NCI-H1048 (cell line): Measurements from ENCODE around the gene POM121.
"Not testable (repeated sequence)": the region's sequence is repeated elsewhere in the genome, so short reads cannot be mapped to it uniquely, and the experiment has no call there.

Experiments
- DNase-seq: peaks from one replicate; lab custom pipeline; 2025; lab: John Stamatoyannopoulos, UW

POM121 gene

DNA sequence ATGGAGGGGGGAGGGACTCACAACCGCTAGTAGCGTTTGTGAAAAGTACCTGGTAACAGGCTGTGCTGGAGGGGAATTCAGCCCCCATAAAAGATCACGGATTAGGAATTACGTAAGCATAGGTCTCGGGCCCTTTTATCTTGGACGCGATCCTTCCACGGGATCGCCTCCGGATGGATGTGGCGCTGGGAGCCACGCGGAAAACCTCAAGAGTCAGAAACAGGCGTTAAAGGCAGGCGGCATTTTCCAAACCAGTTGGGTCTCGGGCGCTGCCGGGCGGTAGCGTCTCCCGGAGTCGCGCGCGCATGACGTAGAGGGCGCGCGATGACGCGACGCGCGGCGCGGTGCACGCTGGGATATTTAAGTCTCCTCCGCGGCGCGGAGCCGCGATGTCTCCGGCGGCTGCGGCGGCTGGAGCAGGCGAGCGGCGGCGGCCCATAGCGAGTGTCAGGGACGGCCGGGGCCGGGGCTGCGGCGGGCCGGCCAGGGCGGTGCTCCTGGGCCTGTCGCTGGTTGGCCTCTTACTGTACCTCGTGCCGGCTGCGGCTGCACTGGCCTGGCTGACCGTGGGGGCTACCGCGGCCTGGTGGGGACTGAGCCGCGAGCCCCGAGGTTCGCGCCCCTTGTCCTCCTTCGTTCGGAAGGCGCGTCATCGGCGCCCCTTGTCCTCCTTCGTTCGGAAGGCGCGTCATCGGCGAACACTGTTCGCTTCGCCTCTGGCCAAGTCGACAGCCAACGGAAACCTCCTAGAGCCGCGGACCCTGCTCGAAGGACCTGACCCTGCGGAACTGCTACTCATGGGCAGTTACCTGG lies at the start of gene POM121:
TSS of gene POM121 (plus strand) at position 363 of the 813 bp plus-strand sequence. CDS start at position 390, 27 bp downstream.
- peak; percentile 66 for DNase-seq

DNA sequence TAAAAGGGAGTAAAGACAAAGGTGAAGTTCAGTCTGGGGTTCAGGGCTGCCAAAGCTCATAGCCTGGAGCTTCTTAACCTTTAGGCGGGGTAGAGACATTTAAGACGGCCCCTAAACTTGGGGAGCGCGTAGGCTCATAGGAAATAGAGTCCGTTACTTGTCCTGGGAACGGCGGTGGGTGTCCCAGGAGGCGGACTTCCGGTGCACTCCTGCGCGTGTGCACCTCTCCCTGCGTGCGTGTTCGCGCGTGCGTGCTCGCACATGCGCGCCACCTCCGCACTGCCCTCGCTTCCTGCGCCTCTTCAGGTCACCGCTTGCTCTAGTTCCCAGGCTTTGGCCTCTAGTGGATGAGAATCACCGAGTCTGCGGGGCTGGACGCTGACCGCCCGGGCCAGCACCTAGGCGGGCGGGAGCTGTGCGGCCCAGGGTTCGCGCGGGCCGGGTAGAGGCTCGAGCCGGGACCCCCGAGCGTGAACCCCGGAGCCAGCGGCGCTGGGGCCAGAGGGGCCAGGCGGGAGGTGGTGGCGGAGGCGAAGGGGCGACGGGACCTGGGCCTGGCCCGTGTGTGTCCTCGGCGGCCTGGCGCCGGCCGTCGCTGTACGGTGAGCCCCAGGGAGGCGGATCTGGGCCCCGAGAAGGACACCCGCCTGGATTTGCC lies 45.7 kb upstream of the POM121 start:
- not testable (repeated sequence) for DNase-seq

DNA sequence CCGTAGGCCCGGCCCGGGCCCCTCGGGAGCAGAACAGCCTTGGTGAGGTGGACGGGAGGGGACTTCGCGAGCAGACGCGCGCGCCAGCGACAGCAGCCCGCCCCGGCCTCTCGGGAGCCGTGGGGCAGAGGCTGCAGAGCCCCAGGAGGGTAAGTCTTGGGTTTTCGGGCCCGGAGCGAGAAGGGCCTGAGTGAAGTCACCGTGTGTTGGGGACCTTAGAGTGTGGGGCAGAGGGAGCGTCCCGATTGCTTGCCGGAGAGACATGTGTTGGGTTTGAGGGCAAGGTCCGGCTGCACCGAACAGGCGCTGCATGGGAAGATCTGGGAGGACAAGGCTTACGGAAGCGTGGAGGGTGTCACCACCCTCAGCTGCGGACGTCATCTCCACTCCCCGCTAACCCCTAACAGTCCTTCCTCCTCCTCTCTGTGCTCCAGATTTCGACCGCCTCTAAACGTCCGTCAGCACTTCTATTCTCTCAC lies 45.1 kb upstream of the POM121 start:
- DNase-seq: not testable (repeated sequence)

DNA sequence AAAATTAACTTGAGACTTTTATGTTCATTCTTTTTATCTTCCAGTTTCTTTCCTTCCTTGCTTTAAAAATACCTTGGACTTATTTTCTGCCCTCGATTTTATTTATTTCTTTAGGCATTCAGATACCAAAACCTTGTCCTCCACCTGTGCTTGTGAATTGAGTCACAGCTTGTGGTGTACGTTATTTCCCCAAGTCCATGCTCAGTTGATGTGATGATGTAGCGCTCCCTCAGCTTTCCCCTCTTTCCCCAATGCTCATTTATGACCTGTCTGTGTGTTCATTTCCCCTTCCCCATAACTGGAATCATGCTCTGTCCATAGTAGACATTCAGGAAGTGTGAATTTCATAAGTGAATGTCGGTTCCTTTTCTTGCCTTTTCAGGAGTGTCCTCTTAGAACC lies 33.1 kb upstream of the POM121 start:
- DNase-seq: not testable (repeated sequence)

DNA sequence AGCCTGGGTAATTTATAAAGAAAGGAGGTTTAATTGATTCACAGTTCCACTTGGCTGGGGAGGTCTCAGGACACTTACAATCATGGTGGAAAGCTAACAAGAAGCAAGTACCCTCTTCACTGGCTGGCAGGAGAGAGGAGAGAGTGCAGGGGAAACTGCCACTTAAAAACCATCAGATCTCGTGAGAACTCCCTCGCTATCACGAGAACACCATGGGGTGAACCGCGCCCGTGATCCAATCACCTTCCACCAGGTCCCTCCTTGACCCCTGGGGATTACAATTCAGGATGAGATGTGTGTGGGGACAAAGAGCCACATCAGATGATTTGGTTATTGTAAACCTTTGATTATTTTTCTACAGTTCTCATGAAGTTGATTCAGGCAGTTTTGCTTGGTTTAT lies 20.2 kb upstream of the POM121 start:
- not testable (repeated sequence) for DNase-seq

DNA sequence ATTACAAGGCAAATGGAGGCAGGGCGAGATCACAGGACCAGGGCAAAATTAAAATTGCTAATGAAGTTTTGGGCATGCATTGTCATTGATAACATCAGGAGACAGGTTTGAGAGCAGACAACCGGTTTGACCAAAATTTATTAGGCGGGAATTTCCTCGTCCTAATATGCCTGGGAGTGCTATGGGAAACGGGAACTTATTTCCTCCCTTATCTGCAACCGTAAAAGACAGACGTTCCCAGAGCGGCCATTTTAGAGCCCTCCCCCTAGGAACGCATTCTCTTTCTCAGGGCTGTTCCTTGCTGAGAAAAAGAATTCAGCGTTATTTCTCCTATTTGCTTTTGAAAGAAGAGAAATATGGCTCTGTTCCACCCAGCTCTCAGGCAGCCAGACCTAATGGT lies 16.5 kb upstream of the POM121 start:
- not testable (repeated sequence) for DNase-seq

DNA sequence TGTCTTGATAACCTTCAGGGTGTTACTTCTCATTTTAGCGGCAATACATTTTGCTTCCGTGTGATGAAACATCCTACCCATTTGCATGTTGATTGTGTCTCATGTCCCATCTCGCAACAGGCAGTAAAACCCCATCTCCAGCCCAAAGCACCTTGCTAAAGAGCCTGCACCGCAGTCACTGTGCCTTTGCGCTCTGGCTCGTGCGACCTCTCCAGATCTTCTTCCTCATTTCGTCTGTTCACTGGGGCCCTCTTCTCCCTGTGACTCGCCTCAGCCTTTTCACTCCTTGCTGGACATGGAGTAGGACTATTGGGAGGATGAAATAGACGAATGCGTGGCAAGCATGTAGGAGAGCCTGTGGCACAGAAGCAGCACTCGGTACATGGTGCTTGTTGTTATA lies 13.5 kb upstream of the POM121 start:
- not testable (repeated sequence) for DNase-seq

DNA sequence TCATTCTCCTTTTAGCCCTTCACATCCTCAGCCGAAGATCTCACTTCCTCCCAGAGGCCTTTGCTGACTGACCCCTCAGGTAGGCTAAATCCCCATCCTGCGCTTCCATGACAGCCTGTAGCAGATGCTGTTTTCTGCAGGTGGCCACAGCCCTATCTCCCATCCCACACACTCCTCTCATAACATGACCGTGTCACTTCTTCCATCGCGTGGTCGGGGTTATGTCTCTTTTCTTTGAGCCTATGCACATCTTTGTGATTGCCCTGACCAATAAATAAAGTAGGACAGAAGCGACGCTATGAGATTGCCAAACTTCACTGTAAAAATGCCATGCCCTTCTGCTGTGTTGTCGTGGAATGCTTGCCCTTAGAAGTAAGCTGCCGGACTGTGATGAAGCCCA lies 11.1 kb upstream of the POM121 start:
- not testable (repeated sequence) for DNase-seq

DNA sequence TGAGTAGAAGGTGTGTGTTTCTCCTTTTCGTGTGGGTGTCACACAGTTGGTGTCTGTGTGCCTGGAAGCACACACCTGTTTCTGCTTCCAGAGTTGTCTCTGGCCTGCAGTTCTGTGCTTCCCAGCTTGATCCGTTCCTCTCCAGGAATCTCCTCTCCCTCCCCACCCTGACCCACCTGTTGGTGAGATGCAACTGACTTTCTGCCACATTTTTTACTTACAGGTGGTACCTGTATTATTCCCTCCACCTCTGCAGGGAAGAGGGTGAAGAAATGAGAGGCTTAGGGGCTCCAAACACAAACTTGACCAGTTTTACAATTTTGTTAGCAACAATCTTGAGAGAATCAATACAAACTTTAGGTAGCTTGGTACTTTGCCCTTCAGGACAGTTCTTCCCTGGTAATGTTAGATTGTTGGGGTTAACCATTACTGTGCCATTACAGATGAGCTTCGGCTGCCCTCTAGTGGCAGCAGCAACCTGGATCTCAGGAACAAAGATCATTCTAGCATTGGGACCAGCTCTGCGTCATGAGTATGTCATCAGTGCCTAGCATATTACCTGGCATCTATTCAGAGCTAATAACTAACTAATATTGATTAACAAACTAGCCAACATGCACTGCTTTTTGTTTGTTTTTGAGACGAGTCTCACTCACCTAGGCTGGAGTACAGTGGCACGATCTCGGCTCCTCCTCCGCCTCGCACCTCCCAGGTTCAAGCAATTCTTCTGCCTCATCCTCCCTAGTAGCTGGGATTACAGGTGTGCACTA lies 10.0 kb upstream of the POM121 start:
- DNase-seq: not testable (repeated sequence)

DNA sequence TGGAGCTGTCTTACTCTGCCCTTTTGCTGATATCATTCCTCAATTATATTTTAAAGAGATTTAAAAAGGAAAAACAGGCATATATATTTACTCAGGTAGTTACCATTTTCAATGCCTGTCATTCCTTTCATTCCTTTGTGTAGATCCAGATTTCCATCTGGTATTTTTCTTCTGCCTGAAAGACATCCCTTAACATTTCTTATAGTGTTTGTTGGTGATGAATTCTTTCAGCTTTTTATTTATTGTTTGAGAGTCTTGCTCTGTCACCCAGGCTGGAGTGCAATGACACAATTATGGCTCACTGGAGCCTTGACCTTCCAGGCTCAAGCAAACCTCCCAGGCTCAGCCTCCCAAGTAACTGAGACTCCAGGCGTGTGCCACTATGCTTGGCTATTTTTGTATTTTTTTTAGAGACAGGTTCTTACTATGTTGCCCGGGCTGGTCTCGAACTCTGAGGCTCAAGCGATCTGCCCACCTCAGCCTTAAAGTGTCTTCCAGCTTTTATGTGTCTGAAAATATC lies 5.6 kb upstream of the POM121 start:
- no peak for DNase-seq

DNA sequence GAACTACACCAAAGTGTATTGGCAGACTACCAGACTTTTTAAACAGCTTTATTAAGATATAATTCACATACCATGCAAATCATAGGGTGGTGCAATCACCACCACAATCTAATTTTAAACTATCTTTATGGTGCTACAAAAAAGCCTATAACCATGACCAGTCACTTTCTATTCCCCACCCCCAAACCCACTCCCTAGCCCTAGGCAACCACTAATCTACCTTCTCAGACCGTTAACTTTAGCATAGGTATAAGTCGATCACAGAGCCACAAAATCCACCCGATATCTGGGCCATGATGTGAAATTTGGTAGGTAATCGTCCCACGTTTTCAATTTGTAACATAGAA lies 536 bp upstream of the POM121 start:
- DNase-seq: no peak

DNA sequence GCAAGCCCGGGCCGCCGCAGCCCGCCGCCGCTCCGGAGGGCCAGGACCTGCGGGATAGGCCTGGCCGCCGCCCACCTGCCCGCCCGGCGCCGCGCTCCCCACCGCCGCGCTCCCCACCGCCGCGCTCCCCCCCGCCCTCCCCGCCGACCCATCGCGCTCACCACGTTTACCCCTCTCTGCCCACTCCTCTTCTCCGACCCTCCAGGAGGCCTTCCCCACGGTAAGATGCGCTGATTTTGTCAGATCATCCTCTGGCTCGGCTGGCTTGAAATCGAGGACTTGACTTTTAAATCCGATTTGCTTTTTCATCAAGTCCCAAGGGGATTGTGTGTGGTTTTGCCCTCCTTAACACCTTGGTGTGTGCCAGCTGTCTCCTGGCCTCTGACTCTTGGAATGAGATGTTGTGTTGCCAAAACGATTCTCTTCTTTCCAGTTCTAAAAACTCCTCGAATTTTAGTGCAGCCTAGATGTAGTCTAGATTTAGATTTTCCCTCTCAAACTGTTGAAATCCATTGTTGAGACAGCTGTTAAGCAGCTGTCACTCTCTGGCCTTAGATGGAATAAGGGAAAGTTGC lies 738 bp downstream of the POM121 start:
- DNase-seq: no peak

DNA sequence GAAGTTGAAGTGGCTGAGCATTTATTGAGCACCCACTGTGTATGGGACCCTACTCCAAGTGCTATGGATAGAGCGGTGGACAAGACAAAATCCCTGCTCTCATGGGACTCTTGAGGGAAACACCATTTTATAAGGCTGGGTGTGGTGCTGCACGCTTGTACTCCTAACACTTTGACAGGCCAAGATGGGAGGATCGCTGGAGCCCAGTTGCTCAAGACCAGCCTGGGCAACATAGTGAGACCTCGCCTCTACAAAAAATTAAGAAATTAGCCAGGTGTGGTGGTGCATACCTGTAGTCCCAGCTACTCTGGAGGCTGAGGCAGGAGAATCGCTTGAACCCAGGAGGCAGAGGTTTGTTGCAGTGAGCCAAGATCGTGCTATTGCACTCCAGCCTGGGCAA lies 2.9 kb downstream of the POM121 start:
- DNase-seq: not testable (repeated sequence)

DNA sequence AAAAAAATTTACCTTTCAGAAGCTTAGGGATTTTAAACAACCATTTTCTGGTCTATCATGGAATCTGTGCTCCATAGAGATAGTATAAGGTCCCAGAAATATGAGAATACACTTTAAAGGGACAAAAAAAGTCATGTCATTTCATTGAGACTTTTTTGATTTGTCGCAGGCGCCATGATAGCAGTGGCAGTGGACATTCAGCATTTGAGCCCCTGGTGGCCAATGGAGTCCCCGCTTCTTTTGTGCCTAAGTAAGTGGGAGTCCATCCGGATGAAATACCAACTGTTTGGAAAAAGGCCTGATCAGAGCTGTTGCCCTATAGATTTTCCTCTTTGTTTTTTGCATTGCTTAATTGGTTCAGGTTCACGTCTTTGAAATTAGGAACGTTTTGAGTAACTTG lies 3.3 kb downstream of the POM121 start:
- DNase-seq: not testable (repeated sequence)

DNA sequence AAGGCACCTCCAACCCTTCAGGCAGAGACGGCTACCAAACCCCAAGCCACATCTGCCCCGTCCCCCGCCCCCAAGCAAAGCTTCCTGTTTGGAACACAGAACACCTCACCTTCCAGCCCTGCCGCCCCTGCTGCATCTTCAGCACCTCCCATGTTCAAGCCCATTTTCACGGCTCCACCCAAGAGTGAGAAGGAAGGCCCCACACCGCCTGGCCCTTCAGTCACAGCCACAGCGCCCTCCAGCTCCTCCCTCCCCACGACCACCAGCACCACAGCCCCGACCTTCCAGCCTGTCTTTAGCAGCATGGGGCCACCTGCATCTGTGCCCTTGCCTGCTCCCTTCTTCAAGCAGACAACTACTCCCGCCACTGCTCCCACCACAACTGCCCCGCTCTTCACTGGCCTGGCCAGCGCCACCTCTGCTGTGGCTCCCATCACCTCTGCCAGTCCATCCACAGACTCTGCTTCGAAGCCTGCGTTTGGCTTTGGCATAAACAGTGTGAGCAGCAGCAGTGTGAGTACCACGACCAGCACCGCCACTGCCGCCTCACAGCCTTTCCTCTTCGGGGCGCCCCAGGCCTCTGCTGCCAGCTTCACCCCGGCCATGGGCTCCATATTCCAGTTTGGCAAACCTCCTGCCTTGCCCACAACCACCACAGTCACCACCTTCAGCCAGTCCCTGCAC lies 17.3 kb downstream of the POM121 start:
- DNase-seq: not testable (repeated sequence)

DNA sequence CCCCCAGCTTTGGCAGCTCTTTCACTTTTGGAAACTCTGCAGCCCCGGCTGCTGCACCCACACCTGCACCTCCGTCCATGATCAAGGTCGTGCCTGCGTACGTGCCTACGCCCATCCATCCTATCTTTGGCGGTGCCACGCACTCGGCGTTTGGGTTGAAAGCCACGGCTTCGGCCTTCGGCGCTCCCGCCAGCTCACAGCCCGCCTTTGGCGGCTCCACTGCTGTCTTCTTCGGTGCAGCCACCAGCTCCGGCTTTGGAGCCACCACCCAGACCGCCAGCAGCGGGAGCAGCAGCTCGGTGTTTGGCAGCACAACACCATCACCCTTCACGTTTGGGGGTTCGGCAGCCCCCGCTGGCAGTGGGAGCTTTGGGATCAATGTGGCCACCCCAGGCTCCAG lies 18.1 kb downstream of the POM121 start:
- not testable (repeated sequence) for DNase-seq

DNA sequence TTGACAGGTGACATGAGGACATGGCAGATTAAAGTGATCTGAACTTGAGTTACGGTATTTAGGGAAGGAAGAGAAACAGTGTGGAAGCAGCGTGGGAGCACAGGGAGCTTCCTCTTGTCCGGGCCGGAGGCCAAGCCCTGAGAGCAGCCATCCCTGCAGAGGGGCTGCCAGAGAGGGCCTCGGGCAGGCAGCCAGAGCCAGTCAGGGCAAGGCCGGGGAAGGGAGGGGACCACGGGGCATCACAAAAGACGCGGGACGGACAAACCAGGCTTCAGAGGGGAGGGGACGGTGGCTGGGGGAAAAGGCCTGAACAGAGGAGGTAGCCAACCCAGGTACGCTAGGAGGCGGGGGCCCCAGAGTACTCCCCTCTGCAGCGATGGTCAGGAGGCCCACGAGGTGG lies 20.0 kb downstream of the POM121 start:
- DNase-seq: not testable (repeated sequence)

DNA sequence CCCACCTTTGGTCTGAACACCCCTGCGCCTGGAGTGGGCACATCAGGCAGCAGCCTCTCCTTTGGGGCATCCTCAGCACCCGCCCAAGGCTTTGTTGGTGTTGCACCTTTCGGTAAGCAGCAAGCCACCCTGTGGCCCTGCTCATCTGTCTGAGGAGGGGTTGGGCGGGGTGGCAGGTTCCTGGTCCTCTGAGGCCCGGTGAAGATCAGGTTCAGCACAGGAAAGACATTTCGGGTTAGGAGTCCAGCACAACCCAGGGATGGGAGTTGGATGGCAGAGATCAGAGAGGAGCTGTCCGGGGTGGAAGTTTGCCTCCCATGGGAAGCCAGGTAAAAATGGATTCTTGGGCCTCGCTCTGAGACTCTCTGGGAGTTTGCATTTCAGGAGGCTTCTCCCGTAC lies 20.7 kb downstream of the POM121 start:
- not testable (repeated sequence) for DNase-seq

DNA sequence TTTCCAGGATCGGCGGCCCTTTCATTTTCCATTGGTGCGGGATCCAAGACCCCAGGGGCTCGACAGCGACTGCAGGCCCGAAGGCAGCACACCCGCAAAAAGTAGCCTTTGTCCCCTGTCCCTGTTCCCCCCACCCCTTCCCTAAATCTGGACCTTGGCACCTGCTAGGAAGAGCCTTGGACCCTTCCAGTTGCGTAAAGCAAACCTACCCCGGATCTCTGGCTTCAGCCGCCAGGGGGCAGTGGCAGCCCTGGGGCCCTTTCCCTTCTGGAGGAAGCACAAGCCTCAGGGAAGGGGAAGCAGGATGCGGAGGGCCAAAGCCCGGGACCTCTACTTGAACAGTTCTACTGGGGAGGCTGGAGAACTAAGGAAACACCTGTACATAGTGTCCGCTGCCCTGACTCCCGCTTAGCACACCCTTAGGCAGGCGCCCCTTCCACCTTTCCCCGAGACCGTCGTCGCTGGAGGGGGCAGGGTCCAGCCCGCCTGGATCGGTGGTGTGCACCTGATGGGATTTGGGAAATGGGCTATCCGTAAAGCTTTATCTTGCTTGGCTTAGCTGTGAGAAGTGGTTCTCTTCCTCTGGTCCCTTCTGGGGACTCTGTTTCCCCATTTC lies 21.3 kb downstream of the POM121 start:
- DNase-seq: not testable (repeated sequence)

DNA sequence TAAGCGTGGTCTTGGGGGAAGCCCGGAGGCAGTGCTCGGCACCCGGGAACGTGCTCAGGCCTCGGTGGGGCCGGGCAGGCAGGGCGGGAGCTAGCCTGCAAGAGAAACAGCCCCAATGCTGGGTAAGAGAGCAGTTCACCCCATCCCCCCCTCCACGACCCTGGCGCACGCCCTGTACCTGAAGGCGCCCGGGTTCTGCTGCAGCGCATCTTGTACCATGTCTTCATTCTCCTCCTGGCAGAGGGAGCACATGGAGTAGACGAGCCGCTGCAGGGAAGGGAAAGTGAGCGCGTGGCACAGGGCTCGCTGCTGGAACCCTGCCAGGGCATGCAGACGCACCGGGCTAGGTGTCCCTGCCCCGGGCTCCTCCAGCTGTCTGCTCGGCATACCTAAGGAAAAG lies 23.8 kb downstream of the POM121 start:
- not testable (repeated sequence) for DNase-seq

DNA sequence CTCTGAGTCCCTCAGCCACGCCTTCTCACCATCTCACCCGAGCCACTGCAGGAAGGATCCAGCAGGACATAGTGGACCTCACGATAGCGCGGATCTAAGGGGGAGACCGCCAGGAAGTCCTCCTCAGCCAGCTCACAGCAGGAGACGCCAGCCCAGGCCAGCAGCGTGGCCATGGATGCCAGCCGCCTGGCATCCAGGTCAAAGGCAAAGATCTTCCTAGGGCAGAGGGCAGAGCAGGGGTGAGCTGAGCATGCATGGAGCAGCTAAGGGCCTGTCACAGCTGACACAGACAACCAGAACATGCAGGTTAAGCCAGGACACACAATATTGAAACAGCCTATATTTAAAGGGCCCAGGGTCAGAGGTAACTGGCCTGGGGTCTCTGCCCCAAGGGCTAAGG lies 24.4 kb downstream of the POM121 start:
- not testable (repeated sequence) for DNase-seq
